HG02798 (cell line): ENCODE results near the gene ERN2.
"Not testable (repeated sequence)": the region's sequence is repeated elsewhere in the genome, so short reads cannot be mapped to it uniquely, and the experiment has no call there.

ENCODE experiments used
- ATAC-seq: cut with Tn5 transposase; IDR thresholded peaks from one replicate; pipeline ENCODE4 v1.9.1; 2021; ENCODE audit warnings: mild to moderate bottlenecking; ENCODE audit not compliant: unreplicated experiment, poor library complexity

Gene ERN2

GRCh38 chr16:23724096-23724784, 11.2 kb upstream of the ERN2 start:
- no peak for ATAC-seq

GRCh38 chr16:23722613-23723240, 9.7 kb upstream of the ERN2 start:
- not testable (repeated sequence) for ATAC-seq

- no peak for ATAC-seq
Measured at GRCh38 chr16:23716484-23716883, 3.5 kb upstream of the ERN2 start.

DNA sequence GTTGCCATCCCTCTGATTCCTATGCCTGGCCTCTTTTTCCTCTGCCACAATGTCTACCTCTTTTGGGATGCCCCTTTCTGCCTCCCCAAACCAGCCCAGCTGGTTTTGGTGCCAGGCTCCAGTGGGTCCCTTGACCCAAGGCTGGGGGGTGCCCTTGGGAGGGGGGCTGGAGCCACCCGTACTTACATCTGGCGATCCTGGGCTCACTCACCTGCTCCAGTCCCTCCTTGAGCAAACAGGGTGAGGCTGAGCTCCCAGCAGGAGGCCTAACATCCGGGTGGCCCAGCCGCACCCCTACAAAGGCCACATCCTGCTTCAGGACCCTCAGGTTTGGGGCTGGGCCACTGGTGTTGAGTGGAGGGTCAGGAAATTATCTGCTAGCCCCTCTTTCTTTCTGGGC, 1.2 kb downstream of the ERN2 start:
- ATAC-seq = no peak

DNA sequence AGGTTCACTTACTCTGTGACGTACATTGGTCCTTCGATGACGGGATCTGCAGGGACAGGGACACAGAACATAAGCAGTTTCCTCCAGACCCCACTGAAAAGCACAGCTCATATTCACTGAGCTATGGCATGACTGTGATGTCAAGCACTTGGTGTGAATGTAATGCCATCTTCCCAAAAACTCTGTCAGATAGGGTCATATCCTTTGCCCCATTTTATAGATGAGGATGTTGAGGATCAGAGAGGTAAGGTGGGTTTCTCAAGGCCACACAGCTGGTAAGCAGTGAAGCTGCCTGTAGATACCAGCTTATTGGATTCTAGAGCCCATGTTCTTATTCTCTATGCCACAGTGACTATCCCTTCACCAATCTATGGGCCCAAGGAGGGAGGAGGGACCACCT, 2.5 kb downstream of the ERN2 start:
- no peak for ATAC-seq

- no peak for ATAC-seq
Measured at GRCh38 chr16:23710008-23710407, 3.0 kb downstream of the ERN2 start.

GRCh38 chr16:23709536-23709935, 3.5 kb downstream of the ERN2 start:
- ATAC-seq = no peak

DNA sequence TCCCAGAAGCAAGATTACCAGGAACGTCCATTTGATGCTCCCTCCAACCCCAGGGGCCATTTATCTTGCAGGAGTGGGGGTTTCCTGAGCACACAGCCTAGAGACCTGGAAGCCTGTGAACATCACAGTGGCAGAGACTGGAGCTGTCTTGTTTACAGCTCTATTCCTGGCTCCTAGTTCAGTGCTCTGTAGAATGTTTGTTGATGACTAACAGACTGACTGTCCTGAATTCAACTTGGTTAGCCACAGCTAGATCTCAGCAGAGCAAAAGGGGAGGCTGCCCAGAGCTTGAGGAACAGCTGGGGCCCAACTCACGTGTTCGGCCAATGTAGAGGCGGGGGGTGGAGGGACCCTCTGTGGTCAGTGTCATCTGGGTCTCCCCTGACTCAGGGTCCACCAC, 6.6 kb downstream of the ERN2 start:
- no peak for ATAC-seq

GRCh38 chr16:23705517-23705902, 7.5 kb downstream of the ERN2 start:
- ATAC-seq = no peak

GRCh38 chr16:23704772-23705516, 8.1 kb downstream of the ERN2 start:
- no peak for ATAC-seq

- ATAC-seq = no peak
Measured at GRCh38 chr16:23702951-23703350, 10.1 kb downstream of the ERN2 start.

GRCh38 chr16:23701045-23701444, 12.0 kb downstream of the ERN2 start:
- no peak for ATAC-seq

GRCh38 chr16:23700509-23700908, 12.5 kb downstream of the ERN2 start:
- no peak for ATAC-seq

- no peak for ATAC-seq
Measured at GRCh38 chr16:23700093-23700492, 12.9 kb downstream of the ERN2 start.

- ATAC-seq = no peak
Measured at GRCh38 chr16:23699100-23699499, 13.9 kb downstream of the ERN2 start.

- ATAC-seq = no peak
Measured at GRCh38 chr16:23695756-23696155, 17.3 kb downstream of the ERN2 start.

GRCh38 chr16:23694644-23695373, 18.2 kb downstream of the ERN2 start:
- ATAC-seq = no peak

DNA sequence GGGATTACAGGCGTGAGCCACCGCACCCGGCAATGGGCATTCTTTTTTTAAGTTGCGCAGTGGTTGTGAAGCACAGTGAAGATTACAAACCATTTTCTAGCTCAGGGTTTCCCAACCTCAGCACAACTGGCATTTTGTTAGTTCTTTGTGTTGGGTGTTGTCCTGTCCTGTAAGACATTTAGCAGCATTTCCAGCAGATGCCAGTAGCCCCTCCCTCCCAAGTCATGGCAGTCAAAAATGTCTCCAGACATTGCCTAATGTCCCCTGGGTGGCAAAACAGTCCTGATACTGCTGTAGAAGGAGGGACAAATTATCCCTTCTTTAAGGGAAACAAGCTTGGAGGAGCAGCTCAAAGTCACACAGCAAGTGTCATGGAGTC, 18.8 kb downstream of the ERN2 start:
- ATAC-seq = no peak

GRCh38 chr16:23692190-23692837, 20.7 kb downstream of the ERN2 start:
- ATAC-seq = no peak

DNA sequence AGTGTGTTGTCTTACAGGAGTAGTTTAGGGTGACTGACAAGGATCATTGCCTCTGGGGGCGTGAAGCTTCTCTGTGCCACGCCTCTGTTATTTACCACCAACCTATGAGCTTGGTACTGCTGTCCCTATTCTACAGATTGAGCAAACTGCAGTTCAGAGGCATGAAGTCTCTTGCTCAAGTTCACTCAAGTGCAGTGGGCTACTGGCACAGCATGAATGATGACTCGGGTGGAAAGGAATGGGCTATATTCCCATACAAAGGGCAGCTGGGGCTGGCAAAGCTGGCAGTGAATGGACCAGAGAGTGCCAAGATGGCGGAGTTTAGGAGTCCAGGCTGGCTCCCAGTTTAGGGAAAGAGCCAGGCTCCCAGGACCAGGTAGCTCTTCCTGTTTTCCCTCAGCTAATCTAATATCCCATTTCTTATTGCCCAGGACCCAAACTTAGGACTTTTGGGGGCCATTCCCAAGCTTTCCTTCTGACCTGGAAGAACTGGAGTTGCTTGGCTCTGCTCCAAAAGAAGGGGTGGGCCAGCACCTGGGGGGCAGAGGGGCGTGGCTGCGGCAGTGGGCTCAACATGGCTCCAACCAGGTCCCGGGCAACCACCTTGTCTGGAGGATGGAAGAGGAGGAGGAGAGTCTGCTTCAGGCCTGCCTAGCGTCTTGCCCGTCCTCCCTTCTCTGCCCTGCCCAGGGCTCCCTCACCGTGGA, 21.4 kb downstream of the ERN2 start:
- no peak for ATAC-seq
